Activated CD8-positive, alpha-beta memory T cell treated with anti-CD3 and anti-CD28 coated beads for 4 hours (primary cell): Measurements from ENCODE around the gene PPM1H.
"Not testable (repeated sequence)": the region's sequence is repeated elsewhere in the genome, so short reads cannot be mapped to it uniquely, and the experiment has no call there.

Experiments
- DNase-seq, 2 donors: peaks; one replicate each; pipeline ENCODE4 v3.0.0-alpha.2; 2020; ENCODE audit warnings: low read depth in 2 of 2

The PPM1H gene

DNA sequence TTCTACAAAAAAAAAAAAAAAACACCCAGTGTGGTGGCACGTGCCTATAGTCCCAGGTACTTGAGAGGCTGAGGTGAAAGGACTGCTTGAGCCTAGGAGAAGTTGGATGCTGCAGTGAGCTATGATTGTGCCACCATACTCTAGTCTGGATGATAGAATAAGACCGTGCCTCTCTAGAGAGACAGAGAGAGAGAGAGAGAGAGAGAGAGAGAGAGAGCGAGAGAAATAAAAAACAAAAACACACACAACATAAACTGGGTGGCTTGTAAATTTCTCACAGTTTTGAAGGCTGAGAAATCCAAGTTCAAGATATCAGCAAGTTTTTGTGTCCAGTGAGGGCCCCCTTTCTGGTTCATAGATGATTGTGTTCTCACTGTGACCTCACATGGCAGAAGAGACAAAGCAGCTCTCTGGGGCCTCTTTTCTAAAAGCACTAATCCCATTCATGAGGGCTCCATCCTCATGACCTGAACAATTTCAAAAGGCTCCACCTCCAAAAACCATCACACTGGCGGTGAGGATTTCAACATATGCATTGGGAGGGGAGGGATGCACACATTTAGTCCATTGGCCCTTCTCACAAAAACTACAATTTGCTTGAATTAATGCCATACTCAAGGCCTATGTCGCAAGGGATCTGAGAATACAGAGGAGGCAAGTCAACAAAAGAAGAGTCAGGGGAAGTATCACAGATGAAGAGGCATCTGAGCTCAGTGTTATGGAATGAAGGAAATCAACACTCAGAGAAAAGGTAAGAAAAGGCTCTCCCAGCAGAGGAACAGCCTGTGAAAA, 94.9 kb downstream of the PPM1H start:
- no peak for DNase-seq

DNA sequence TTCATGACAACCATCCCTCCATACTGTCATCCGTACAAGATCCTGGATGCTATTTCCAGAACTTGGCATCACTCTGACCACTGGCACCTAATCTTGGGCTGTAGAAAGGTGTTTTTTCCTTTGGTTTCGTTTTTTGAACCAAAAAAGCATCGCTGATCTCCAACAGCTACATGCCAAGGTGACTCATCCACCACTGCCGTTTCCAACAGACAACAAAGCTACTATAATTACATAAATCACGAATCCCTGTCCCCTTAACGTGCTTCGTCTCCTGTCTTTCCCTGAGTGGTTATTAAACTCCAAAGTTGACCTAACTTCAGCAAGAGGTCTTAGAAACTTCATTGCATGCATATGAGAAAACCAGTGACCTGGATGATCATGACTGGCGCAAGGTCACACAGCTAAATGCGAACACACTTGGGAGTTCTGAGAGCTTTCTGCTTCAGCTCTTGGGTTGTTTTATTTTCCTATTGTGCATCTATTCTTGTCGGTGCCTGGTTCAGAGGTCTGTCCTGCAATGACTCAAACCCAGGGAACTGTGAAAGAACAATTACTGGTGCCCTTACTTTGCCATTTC, 99.9 kb downstream of the PPM1H start:
- DNase-seq: no peak

- no peak for DNase-seq
Observed at GRCh38 chr12:62834406-62834805, 100.5 kb downstream of the PPM1H start.

- DNase-seq: no peak
Observed at GRCh38 chr12:62833634-62834033, 101.3 kb downstream of the PPM1H start.

DNA sequence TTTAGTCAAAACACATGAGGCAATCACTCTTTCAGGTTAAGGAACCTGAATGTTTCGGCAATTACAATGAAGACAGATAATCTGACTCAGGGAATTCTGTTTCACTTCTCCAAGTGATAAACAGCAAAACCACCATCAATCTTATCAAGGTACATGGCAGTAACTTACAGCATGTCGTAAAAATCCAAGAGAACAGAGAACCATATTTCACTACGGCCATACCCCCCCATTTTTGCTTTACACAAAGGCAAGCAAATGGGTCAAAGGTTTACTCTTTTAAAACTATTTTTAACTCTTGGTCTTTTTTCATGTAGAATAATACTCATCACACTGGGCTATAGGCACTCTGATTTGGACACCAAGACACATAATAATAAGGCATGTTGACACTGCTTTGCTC, 102.4 kb downstream of the PPM1H start:
- no peak for DNase-seq

DNA sequence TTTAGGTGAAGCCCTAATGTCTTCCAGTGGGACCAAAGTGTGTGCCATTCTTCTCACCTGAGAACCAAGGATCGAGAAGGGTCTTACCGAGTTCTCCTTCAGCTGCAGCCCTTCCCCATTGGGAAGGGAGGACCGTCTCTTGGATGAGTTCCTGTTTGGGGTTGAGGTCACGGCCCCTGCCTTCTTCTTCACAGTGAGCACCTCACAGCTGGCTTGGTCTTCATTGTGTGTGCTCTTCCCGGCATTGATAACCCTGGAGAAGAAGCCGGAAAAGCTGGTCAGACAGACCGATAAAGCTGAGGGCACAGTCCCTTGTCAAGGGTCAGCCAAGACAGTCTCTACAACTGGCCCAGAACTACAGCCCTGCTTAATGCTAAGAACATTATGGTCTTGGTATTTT, 102.9 kb downstream of the PPM1H start:
- DNase-seq: no peak

- DNase-seq: no peak
Observed at GRCh38 chr12:62827855-62828254, 107.1 kb downstream of the PPM1H start.

GRCh38 chr12:62827042-62827441, 107.9 kb downstream of the PPM1H start:
- no peak for DNase-seq

DNA sequence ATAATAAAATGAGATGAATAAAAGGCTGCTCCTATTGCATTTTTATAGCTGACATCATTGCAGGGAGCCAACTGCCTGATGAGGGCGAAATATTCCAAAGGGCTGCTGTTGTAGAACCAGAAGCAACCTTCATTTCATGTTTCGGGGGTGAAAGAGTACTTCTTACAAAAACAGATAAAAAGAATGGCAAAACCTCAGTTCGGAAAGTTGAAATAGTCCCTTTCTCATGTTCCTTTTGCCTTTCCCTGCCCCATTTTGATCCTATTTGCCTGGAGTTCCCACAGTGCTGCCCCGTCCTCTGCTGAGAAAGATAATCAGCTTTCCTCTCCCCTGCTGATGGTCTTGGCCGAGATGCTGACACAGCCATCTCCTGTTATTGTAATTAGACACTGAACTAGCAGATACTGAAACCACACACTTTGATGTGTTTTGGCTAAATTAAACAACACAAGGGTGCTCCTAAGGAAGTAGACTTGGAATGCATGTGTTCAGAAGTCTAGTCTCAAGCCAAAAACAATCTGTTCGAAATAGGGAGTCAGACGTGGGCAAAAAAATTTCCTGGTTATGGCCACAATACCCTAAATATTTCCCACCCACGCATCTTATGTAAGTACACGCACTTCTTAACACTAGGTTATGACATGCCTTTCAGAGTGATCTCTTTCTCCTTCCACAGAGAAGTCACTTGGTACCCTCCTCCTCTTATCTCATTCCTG, 117.2 kb downstream of the PPM1H start:
- no peak for DNase-seq

GRCh38 chr12:62814243-62814642, 120.7 kb downstream of the PPM1H start:
- no peak for DNase-seq

DNA sequence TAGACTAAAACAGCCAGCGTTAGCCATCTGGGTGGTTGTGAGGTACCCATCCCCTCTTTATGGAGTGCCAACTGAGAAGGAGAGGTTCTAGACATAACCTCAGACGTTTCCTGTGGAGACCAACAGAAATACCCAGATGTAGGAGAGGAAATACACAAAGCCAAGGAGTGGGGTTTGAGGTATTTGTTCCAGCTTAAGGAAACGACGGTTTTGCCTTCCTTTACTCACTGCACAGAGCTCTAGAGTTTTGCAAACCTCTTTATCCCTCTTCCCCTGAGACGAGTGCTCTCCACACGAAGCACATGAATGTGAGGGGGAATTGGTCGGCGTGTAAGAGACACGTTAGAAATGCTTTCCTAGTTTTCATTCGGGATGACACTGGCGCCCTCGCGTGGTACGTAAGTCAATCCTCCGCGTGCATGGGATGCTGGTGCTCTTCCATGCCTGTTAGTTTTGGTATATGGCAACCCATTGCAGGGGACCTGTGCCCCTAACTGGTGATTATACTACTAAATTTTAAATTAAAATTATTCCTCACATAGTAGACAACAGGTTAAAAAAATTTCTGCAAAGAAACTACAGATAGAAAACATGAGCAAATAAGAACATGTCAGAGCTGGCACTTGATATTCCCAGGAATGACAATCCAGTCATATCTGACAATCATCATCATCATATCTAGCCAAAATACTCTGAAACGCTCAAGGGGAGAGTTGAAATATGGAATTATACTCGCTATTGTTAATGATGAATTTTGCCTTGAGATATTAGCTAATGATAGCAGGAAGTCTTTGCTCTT, 121.7 kb downstream of the PPM1H start:
- DNase-seq: peak in 1 of 2 donors; percentile 0

- not testable (repeated sequence) for DNase-seq
Observed at GRCh38 chr12:62811481-62811880, 123.5 kb downstream of the PPM1H start.

GRCh38 chr12:62808166-62808879, 126.6 kb downstream of the PPM1H start:
- no peak for DNase-seq

- DNase-seq: no peak
Observed at GRCh38 chr12:62806893-62807292, 128.1 kb downstream of the PPM1H start.

DNA sequence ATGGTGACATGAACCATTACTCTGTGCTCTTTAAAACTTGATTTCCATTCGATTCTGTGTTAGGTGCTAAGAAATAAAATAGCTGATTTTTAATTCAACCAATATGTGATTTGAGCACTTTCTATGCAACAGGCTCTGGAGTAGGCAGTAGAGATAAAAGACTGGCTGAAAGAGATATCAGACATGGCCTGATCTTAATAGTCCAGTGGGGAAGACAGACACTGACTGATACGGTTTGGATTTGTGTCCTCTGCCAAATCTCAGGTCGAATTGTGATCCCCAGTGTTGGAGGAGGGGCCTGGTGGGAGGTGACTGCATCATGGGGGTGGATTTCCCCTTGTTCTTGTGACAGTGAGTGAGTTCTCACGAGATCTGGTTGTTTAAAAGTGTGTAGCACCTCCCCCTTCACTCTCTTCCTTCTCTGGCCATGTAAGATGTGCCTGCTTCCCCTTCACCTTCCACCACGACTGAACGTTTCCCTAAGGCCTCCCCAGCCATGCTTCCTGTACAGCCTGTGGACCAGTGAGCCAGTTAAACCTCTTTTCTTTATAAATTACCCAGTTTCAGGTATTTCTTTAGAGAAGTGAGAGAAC, 128.6 kb downstream of the PPM1H start:
- no peak for DNase-seq

- DNase-seq: no peak
Observed at GRCh38 chr12:62805517-62805916, 129.4 kb downstream of the PPM1H start.

DNA sequence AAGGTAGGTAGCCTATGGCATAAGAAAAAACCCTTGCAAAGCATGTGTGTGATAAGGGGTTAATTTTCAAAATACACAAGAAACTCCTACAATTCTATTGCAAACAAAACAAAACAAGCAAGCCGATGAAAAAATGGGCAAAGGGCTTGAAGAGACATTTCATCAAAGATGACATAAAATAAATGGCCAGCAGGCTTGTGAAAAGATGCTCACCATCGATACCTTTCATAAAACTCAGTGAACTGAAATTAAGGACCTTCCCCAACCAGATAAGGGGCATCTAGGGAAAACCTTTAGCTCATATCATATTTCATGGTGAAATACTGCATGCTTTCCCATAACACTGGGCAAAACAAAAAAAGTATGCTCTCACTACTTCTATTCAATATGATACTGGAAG, 131.2 kb downstream of the PPM1H start:
- DNase-seq: no peak

GRCh38 chr12:62802984-62803383, 132.0 kb downstream of the PPM1H start:
- DNase-seq: no peak

DNA sequence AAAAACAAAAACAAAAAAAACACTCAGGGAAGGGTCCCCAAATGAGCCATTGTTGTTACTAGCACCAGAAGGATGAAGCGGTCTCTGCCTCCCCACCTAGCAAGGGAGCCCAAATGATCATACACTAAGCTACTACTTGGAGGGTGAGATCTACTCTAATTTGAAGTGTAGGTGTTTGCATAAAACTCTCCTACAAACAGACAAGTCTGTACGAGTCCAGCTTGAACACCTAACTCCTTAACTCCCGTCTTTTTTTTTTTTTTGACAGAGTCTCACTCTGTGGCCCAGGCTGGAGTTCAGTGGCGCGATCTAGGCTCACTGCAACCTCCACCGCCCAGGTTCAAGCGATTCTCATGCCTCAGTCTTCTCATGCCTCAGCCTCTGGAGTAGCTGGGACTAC, 132.6 kb downstream of the PPM1H start:
- DNase-seq: no peak

DNA sequence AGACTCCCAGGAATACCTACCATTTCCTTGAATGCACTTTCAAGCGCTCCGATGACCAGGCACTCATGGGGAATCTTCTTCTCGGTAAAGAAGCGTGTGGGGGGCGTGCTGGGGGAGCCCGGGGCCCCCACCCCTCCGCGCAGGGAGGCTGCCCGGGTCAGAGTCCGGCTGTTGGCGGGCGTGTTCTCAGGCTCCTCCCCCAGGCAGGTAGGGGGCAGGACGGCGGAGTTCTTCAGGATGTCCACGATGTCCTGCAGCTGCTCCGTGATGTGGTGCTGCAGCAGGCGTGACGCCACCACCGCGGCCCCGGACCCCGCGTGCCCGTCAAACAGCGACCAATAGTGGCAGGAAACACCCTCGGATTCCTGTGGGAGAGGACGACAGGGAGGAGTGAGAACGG, 133.2 kb downstream of the PPM1H start:
- no peak for DNase-seq
